ENCODE data around the gene C12orf75.

C12orf75 gene

DNA sequence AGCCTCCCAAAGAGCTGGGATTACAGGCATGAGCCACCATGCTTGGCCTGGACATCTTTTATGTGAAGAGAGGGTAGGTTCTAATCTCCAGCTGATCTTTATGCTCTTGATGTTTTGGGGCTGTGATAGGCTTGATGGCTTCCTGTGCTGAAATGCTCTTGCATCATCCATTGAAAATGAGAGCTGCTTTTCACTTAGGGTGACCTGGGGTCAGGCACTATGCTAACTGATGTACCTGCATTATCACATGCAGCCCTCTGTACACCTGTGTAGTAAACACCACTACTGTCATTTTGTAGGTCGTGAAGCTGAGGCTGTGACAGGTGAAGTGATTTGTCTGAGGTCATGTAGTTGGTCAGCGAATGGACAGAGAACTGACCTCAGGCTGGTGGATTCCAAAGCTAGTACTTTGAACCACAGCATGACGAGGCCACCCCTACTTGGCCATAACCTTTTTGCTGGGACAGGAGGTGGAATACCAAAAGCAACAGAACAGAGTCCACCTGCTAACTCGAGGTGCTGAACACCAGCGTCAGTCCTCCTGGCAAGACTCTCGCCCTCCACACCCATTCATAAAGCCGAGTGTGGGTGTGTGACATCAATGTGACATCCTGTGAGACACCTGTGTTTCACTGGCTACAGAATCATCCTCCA, 69.1 kb downstream of the C12orf75 start:
- H3K36me3 ChIP-seq (ENCODE audit: control insufficient read depth in 2 of 2, insufficient read depth in 1 of 2, low read length in 2 of 2): no peaks in the 10 kb centered on the region
- ChIA-PET CTCF (interaction anchor here (0.6 kb wide), 1 partner anchor 697 kb away, joined by 3 read pairs; no protein-coding TSS in a partner anchor), POLR2A (no interaction called here)

DNA sequence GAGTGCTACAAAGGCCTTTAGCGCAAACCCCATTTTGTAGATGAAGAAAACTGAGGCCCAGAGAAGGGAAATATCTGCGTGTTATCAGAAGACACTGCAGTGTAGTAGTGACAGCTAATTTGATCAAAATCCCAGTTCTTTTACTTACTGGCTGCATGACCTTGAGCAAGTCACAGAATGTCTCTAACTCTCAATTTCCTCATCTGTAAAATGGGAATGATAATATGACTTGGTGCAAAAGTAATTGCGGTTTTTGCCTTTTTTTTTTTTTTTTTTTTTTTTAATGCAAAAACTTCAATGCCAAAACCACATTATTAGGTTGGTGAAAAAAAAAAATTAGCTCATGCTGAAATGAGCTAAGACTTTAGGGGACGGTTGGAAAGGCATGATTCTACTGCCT, 69.7 kb downstream of the C12orf75 start:
- Histone ChIP-seq H3K27ac (ENCODE audit: extremely low read depth, low read depth, low read length) (no peak overlapping the region), H3K9me3 (ENCODE audit: control insufficient read depth, insufficient read depth, low read depth, low read length) (no peaks in the 10 kb centered on the region), H3K4me3 (ENCODE audit: low read depth, low read length) (no peak overlapping the region), H3K36me3 (ENCODE audit: control insufficient read depth in 2 of 2, insufficient read depth in 1 of 2, low read length in 2 of 2) (no peaks in the 10 kb centered on the region), H3K4me1 (ENCODE audit: control insufficient read depth, insufficient read depth, low read length) (peaks cover 12% of the 10 kb centered on the region)
- TF ChIP-seq ZNF19 (tag by site-specific recombination; IDR thresholded peaks at IDR 0.05; ENCODE audit: low read depth) (no peak), GLIS2 (tag by site-specific recombination; IDR thresholded peaks at IDR 0.05) (no peak), HOXA7 (CRISPR knock-in tag; IDR thresholded peaks at IDR 0.05; ENCODE audit: borderline replicate concordance) (no peak), ZNF561 (tag by site-specific recombination; IDR thresholded peaks at IDR 0.05; ENCODE audit: borderline replicate concordance) (no peak), ZNF600 (tag by site-specific recombination; IDR thresholded peaks at IDR 0.05) (no peak), ZNF274 (IDR thresholded peaks at IDR 0.05; ENCODE audit: low read length) (no peak), ZNF274 (tag by site-specific recombination; IDR thresholded peaks at IDR 0.05; ENCODE audit: borderline replicate concordance) (no peak), ZNF544 (tag by site-specific recombination; IDR thresholded peaks at IDR 0.05) (no peak)
- POLR2A ChIA-PET: no interaction called here
- CTCF ChIA-PET: interaction anchor here (0.6 kb wide), 1 partner anchor 696 kb away, joined by 3 read pairs; no protein-coding TSS in a partner anchor

More for the DNA sequence above, 69.1 kb downstream of the C12orf75 start:
- H3K4me1 ChIP-seq (ENCODE audit: control insufficient read depth, insufficient read depth, low read length): peaks cover 12% of the 10 kb centered on the region
- TF ChIP-seq GLI2 (tag by site-specific recombination; IDR thresholded peaks at IDR 0.05; ENCODE audit: borderline replicate concordance, low read depth): no peak
- no peak for TF ChIP-seq ZNF214 (tag by site-specific recombination; IDR thresholded peaks at IDR 0.05; ENCODE audit: borderline replicate concordance)
- no peak for TF ChIP-seq ZFP69B (tag by site-specific recombination; IDR thresholded peaks at IDR 0.05)
- no peak for TF ChIP-seq ZNF830 (tag by site-specific recombination; IDR thresholded peaks at IDR 0.05; ENCODE audit: low read depth)
- TF ChIP-seq, protein P1, sequence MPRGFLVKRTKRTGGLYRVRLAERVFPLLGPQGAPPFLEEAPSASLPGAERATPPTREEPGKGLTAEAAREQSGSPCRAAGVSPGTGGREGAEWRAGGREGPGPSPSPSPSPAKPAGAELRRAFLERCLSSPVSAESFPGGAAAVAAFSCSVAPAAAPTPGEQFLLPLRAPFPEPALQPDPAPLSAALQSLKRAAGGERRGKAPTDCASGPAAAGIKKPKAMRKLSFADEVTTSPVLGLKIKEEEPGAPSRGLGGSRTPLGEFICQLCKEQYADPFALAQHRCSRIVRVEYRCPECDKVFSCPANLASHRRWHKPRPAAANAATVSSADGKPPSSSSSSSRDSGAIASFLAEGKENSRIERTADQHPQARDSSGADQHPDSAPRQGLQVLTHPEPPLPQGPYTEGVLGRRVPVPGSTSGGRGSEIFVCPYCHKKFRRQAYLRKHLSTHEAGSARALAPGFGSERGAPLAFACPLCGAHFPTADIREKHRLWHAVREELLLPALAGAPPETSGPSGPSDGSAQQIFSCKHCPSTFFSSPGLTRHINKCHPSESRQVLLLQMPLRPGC (tag by site-specific recombination; IDR thresholded peaks at IDR 0.05): no peak
- no peak for TF ChIP-seq SALL2 (tag by site-specific recombination; IDR thresholded peaks at IDR 0.05; ENCODE audit: borderline replicate concordance)
- no peak for TF ChIP-seq EGR2 (tag by site-specific recombination; IDR thresholded peaks at IDR 0.05; ENCODE audit: low read depth)
- TF ChIP-seq, protein P2, sequence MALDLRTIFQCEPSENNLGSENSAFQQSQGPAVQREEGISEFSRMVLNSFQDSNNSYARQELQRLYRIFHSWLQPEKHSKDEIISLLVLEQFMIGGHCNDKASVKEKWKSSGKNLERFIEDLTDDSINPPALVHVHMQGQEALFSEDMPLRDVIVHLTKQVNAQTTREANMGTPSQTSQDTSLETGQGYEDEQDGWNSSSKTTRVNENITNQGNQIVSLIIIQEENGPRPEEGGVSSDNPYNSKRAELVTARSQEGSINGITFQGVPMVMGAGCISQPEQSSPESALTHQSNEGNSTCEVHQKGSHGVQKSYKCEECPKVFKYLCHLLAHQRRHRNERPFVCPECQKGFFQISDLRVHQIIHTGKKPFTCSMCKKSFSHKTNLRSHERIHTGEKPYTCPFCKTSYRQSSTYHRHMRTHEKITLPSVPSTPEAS (tag by site-specific recombination; IDR thresholded peaks at IDR 0.05): no peak
- no peak for TF ChIP-seq ZNF48 (tag by site-specific recombination; IDR thresholded peaks at IDR 0.05)
- TF ChIP-seq ZNF558 (tag by site-specific recombination; IDR thresholded peaks at IDR 0.05): no peak
- no peak for TF ChIP-seq ZNF2 (tag by site-specific recombination; IDR thresholded peaks at IDR 0.05)
- TF ChIP-seq ZNF292 (tag by site-specific recombination; IDR thresholded peaks at IDR 0.05; ENCODE audit: borderline replicate concordance, low read depth): no peak
- no peaks in the 10 kb centered on the region for H3K9me3 ChIP-seq (ENCODE audit: control insufficient read depth, insufficient read depth, low read depth, low read length)
- no peak overlapping the region for H3K27ac ChIP-seq (ENCODE audit: extremely low read depth, low read depth, low read length)
- H3K4me3 ChIP-seq (ENCODE audit: low read depth, low read length): no peak overlapping the region

DNA sequence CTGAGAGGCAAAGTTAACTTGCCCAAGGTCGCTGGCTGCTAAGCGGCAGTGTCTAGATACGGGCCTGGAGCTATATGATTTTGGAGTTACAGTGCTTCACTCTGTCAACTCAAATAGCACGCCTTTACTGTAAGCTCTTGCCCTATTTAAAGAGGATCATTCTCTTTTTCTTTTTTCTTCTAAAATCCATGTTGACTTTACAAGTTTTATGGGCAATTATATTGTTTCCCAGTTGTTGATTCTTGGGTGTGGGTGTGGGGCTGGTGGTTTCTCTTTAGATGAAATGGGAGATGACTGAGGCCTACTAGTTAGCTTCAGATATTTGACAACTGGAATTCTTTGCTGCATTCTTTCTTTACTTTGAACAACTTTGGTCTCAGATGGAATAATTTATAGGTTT, 70.7 kb downstream of the C12orf75 start:
- Histone ChIP-seq H3K4me3 (ENCODE audit: low read depth, low read length) (no peak overlapping the region), H3K36me3 (ENCODE audit: control insufficient read depth in 2 of 2, insufficient read depth in 1 of 2, low read length in 2 of 2) (no peaks in the 10 kb centered on the region), H3K4me1 (ENCODE audit: control insufficient read depth, insufficient read depth, low read length) (peaks cover 12% of the 10 kb centered on the region), H3K27ac (ENCODE audit: extremely low read depth, low read depth, low read length) (peak overlapping the region; percentile 68), H3K9me3 (ENCODE audit: control insufficient read depth, insufficient read depth, low read depth, low read length) (no peaks in the 10 kb centered on the region)
- ChIA-PET CTCF (interaction anchor here (0.6 kb wide), 1 partner anchor 842 kb away, joined by 5 read pairs; no protein-coding TSS in a partner anchor), POLR2A (no interaction called here)
- TF ChIP-seq ZNF138 (tag by site-specific recombination; IDR thresholded peaks at IDR 0.05; ENCODE audit: borderline replicate concordance): no peak
- TF ChIP-seq, protein P3, sequence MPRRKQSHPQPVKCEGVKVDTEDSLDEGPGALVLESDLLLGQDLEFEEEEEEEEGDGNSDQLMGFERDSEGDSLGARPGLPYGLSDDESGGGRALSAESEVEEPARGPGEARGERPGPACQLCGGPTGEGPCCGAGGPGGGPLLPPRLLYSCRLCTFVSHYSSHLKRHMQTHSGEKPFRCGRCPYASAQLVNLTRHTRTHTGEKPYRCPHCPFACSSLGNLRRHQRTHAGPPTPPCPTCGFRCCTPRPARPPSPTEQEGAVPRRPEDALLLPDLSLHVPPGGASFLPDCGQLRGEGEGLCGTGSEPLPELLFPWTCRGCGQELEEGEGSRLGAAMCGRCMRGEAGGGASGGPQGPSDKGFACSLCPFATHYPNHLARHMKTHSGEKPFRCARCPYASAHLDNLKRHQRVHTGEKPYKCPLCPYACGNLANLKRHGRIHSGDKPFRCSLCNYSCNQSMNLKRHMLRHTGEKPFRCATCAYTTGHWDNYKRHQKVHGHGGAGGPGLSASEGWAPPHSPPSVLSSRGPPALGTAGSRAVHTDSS (tag by site-specific recombination; IDR thresholded peaks at IDR 0.05): no peak
- no peak for TF ChIP-seq ZNF133 (tag by site-specific recombination; IDR thresholded peaks at IDR 0.05)
- TF ChIP-seq GFI1B (tag by site-specific recombination; IDR thresholded peaks at IDR 0.05): no peak
- TF ChIP-seq ZNF549 (tag by site-specific recombination; IDR thresholded peaks at IDR 0.05): no peak
- TF ChIP-seq ZFP69B (tag by site-specific recombination; IDR thresholded peaks at IDR 0.05): no peak
- no peak for TF ChIP-seq ZNF324 (tag by site-specific recombination; IDR thresholded peaks at IDR 0.05)
- TF ChIP-seq ZNF610 (tag by site-specific recombination; IDR thresholded peaks at IDR 0.05; ENCODE audit: borderline replicate concordance): no peak
- TF ChIP-seq, protein P4, sequence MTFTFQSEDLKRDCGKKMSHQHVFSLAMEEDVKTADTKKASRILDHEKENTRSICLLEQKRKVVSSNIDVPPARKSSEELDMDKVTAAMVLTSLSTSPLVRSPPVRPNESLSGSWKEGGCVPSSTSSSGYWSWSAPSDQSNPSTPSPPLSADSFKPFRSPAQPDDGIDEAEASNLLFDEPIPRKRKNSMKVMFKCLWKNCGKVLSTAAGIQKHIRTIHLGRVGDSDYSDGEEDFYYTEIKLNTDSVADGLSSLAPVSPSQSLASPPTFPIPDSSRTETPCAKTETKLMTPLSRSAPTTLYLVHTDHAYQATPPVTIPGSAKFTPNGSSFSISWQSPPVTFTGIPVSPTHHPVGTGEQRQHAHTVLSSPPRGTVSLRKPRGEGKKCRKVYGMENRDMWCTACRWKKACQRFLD (tag by site-specific recombination; IDR thresholded peaks at IDR 0.05): no peak
